HepG2 (cell line): Measurements from ENCODE around the gene XRCC1. TPM values are rescaled to one million over a fixed set of nuclear protein-coding genes. Genes with fewer than 3 reads are reported as not detected.

Experiments
- ATAC-seq: fragments of 200-7000 bp; cut with Tn5 transposase; 3 replicates; pipeline ENCODE4 v1.9.1; 2020; ENCODE audit warnings: mild to moderate bottlenecking, moderate library complexity
- BruUV-seq: library from RNA; stranded (reverse); fragments of 400-500 nt; replicated peaks from 2 replicates; lab custom pipeline; 2021; lab: Mats Ljungman, UMichigan
- CTCF ChIA-PET: fragments of 300-600 bp; formaldehyde crosslinking; extraction: SDS; loops from one replicate; lab custom pipeline; 2021; ENCODE audit warnings: low total read pairs, inconsistent platforms, low intra/inter-chr PET ratio; lab: Yijun Ruan, JAX
- POLR2A ChIA-PET: fragments of 350-600 bp; sonication (Branson Sonifier 250); formaldehyde crosslinking; loops from one replicate; lab custom pipeline; 2020; ENCODE audit warnings: antibody characterized with exemption, inconsistent platforms; lab: Yijun Ruan, JAX
- DNase-seq: peaks from one replicate; pipeline ENCODE4 v3.0.0-alpha.2; 2015; ENCODE audit warnings: low spot score
- FAIRE-seq: peaks from 3 replicates; lab custom pipeline; 2011; peaks lifted over from hg19 to GRCh38; lab: Jason Lieb, UNC
- H2AFZ ChIP-seq: one replicate; pipeline ENCODE4 v1.6.1; 2011; ENCODE audit warnings: low read length, inconsistent platforms
- H3K27ac ChIP-seq: fragments of 300-600 bp; 3 replicates; pipeline ENCODE4 v1.8.0; 2011; ENCODE audit warnings: mixed run types, mild to moderate bottlenecking, mixed read lengths, low read length, inconsistent platforms; ENCODE audit not compliant: insufficient read depth; ENCODE audit errors: extremely low read length
- H3K27me3 ChIP-seq, 2 experiments: fragments of 200-600 bp in 1 of 2; 2 replicates in 1 of 2; 3 replicates in 1 of 2; pipeline versions ENCODE4 v1.6.0 to v1.8.0; 2011; ENCODE audit warnings: low read length in 2 of 2, mild to moderate bottlenecking in 2 of 2, moderate library complexity in 2 of 2, inconsistent platforms in 1 of 2; ENCODE audit not compliant: insufficient read depth in 2 of 2, control insufficient read depth in 1 of 2
- H3K36me3 ChIP-seq, 2 experiments: fragments of 200-600 bp in 1 of 2; replicated peaks in 1 of 2; 2 replicates in 1 of 2; 3 replicates in 1 of 2; pipeline versions ENCODE4 v1.5.1 to v1.8.0; 2011; ENCODE audit warnings: low read length in 2 of 2, inconsistent platforms in 1 of 2; ENCODE audit not compliant: insufficient read depth in 2 of 2, control insufficient read depth in 1 of 2
- H3K4me1 ChIP-seq: 2 replicates; pipeline ENCODE4 v1.5.1; 2012; ENCODE audit warnings: low read length, inconsistent platforms; ENCODE audit not compliant: insufficient read depth
- H3K4me2 ChIP-seq: 2 replicates; pipeline ENCODE4 v1.6.0; 2011; ENCODE audit warnings: low read depth, low read length, inconsistent platforms
- H3K4me3 ChIP-seq, 3 experiments: fragments of 200-600 bp in 1 of 3; sonication (generic), shearing (Covaris generic) in 1 of 3; replicated peaks in 1 of 3; 2 replicates each; pipeline ENCODE4 v1.5.1; 2011 to 2016; ENCODE audit warnings: low read length in 3 of 3, inconsistent platforms in 2 of 3, low read depth in 2 of 3, mild to moderate bottlenecking in 2 of 3, control low read depth in 1 of 3, mixed read lengths in 1 of 3; ENCODE audit not compliant: insufficient read depth in 1 of 3
- H3K79me2 ChIP-seq: one replicate; pipeline ENCODE4 v1.6.1; 2011; ENCODE audit warnings: low read length, inconsistent platforms; ENCODE audit not compliant: insufficient read depth
- H3K9ac ChIP-seq: 2 replicates; pipeline ENCODE4 v1.6.0; 2011; ENCODE audit warnings: mild to moderate bottlenecking, low read depth, low read length, inconsistent platforms; ENCODE audit not compliant: insufficient read depth
- H3K9me3 ChIP-seq: 2 replicates; pipeline ENCODE4 v1.5.1; 2012; ENCODE audit warnings: mild to moderate bottlenecking, low read length
- H4K20me1 ChIP-seq: 2 replicates; pipeline ENCODE4 v1.6.0; 2011; ENCODE audit warnings: inconsistent platforms, mild to moderate bottlenecking, low read length, moderate library complexity; ENCODE audit not compliant: insufficient read depth
- ATF7 ChIP-seq, 2 experiments: fragments of 450-650 bp in 1 of 2; sonication (generic) in 1 of 2; formaldehyde crosslinking in 1 of 2; IDR thresholded peaks; 2 replicates each; pipeline versions ENCODE4 v1.4.0 to v1.6.1; 2016 to 2020; ENCODE audit warnings: antibody characterized with exemption in 1 of 2, mild to moderate bottlenecking in 1 of 2, missing genetic modification reagents in 1 of 2
- FOXP1 ChIP-seq, 2 experiments: fragments of 450-650 bp in 1 of 2; IDR thresholded peaks; 2 replicates each; pipeline ENCODE4 v1.6.1; 2017 to 2018; ENCODE audit warnings: antibody characterized with exemption in 1 of 2
- IRF9 ChIP-seq: sonication (generic); formaldehyde crosslinking; IDR thresholded peaks from 2 replicates; pipeline ENCODE4 v1.8.0; 2022; ENCODE audit warnings: missing genetic modification reagents, mild to moderate bottlenecking, borderline replicate concordance
- MTF2 ChIP-seq: sonication (generic); formaldehyde crosslinking; IDR thresholded peaks from 2 replicates; pipeline ENCODE4 v1.5.0; 2020; ENCODE audit warnings: missing genetic modification reagents, borderline replicate concordance
- SP2 ChIP-seq: sonication (generic); formaldehyde crosslinking; IDR thresholded peaks from 2 replicates; pipeline ENCODE4 v1.5.1; 2020; ENCODE audit warnings: mild to moderate bottlenecking, missing genetic modification reagents
- THAP11 ChIP-seq: IDR thresholded peaks from 2 replicates; pipeline ENCODE4 v1.6.1; 2016; ENCODE audit warnings: missing biosample characterization, missing genetic modification reagents
- ZBTB37 ChIP-seq: sonication (generic); formaldehyde crosslinking; IDR thresholded peaks from 2 replicates; pipeline ENCODE4 v1.4.0; 2020; ENCODE audit warnings: mild to moderate bottlenecking, missing genetic modification reagents
- ZBTB7A ChIP-seq: sonication (generic); formaldehyde crosslinking; IDR thresholded peaks from 2 replicates; pipeline ENCODE4 v1.8.0; 2022; ENCODE audit warnings: mild to moderate bottlenecking, missing genetic modification reagents
- ZNF335 ChIP-seq: sonication (generic); formaldehyde crosslinking; IDR thresholded peaks from 2 replicates; pipeline ENCODE4 v1.4.0; 2020; ENCODE audit warnings: missing genetic modification reagents
- ZNF615 ChIP-seq: sonication (generic); formaldehyde crosslinking; IDR thresholded peaks from 2 replicates; pipeline ENCODE4 v1.5.0; 2020; ENCODE audit warnings: mild to moderate bottlenecking, missing genetic modification reagents, borderline replicate concordance
- ZNF839 ChIP-seq: sonication (generic); formaldehyde crosslinking; IDR thresholded peaks from 2 replicates; pipeline ENCODE4 v1.4.0; 2020; ENCODE audit warnings: missing genetic modification reagents, mild to moderate bottlenecking, borderline replicate concordance
- WGBS: methylation state at CpG from one replicate; pipeline ENCODE4 v1.1.6; 2017; ENCODE audit warnings: low lambda C conversion rate; 5-methylcytosine and 5-hydroxymethylcytosine counted together
- in situ Hi-C: cut with HindIII; loops from 2 replicates; pipeline ENCODE4 v1.10.0; 2017; ENCODE audit warnings: low pct_unique_long_range_greater_than_20kb; ENCODE audit not compliant: extremely low pct_ligation_motif_present
- intact Hi-C: fragments of 100-400 bp; cut with micrococcal nuclease; formaldehyde crosslinking; loops from one replicate; pipeline ENCODE4 v1.10.0; 2022; ENCODE audit not compliant: unreplicated experiment
- polyA plus RNA-seq, 8 experiments: library from polyadenylated mRNA; depleted of rRNA in 3 of 8; stranded (reverse) in 7 of 8; unstranded in 1 of 8; fragments of >200 nt; fragmentation: Illumina TruSeq in 4 of 8; extraction: Trizol in 4 of 8; gene quantifications; 2 replicates each; pipeline versions ENCODE4 v1.2.1 to v1.2.3, GENCODE V29; 2011 to 2016; ENCODE audit warnings: low read depth in 4 of 8, missing spikeins in 1 of 8, mixed read lengths in 1 of 8; ENCODE audit not compliant: insufficient read depth in 1 of 8
- total RNA-seq, 5 experiments: library from RNA; depleted of rRNA; stranded (reverse); fragments of >200 nt; fragmentation: Illumina TruSeq; extraction: Trizol; gene quantifications; 2 replicates each; pipeline ENCODE4 v1.2.3, GENCODE V29; 2016; ENCODE audit warnings: low read depth in 1 of 5

The XRCC1 gene
- total and polyA plus RNA-seq, 2 of the 13 experiments (the other 11 are each of a cell fraction or from before 2014, with no cell fraction given) = 24.7 to 26.3 TPM

- BruUV-seq = no TSS peak
- H3K4me3 ChIP-seq = no peak overlapping the region
- H3K9me3 ChIP-seq = no peaks in the 10 kb centered on the region
- no peak for ATAC-seq
- 47% methylated on average over 2 of the region's 2 CpGs for WGBS
- intact Hi-C loops = no loop called here
- peaks cover 7% of the 10 kb centered on the region for H3K79me2 ChIP-seq
- H3K4me2 ChIP-seq = no peak overlapping the region
- no peaks in the 10 kb centered on the region for H4K20me1 ChIP-seq
- in situ Hi-C loops = no loop called here
- no peak overlapping the region for H3K9ac ChIP-seq
- TF ChIP-seq IRF9 (CRISPR knock-in tag) (no peak), THAP11 (peak; percentile 59; the same call in 1 of the 2 replicates)
- FAIRE-seq = no peak
- DNase-seq = no peak
- peaks cover 24% of the 10 kb centered on the region for H3K4me1 ChIP-seq
- ChIA-PET POLR2A (interaction anchor here (0.6 to 1.0 kb wide), 2 partner anchors 9 to 51 kb away, joined by 4 read pairs; no protein-coding TSS in a partner anchor), CTCF (no interaction called here)
- H3K27ac ChIP-seq = peak overlapping the region; percentile 26
- H3K27me3 ChIP-seq = no peaks in the 10 kb centered on the region; a peak in 1 of 5 replicates
- no peak overlapping the region for H2AFZ ChIP-seq
- H3K36me3 ChIP-seq = peaks cover 0 to 8% of the 10 kb centered on the region in 2 experiments; a peak in 4 of 5 replicates
Observed at GRCh38 chr19:43507880-43508279, 67.4 kb downstream of the XRCC1 start.

GRCh38 chr19:43506629-43507028, 68.7 kb downstream of the XRCC1 start:
- no peak overlapping the region for H3K4me3 ChIP-seq
- H3K9ac ChIP-seq = no peak overlapping the region
- BruUV-seq = no TSS peak
- no peak for FAIRE-seq
- H3K79me2 ChIP-seq = peaks cover 11% of the 10 kb centered on the region
- DNase-seq = no peak
- H4K20me1 ChIP-seq = no peaks in the 10 kb centered on the region
- ATAC-seq = no peak
- intact Hi-C loops (no loop called here), in situ Hi-C loops (no loop called here)
- H3K4me2 ChIP-seq = no peak overlapping the region
- 94% methylated on average over 5 of the region's 5 CpGs for WGBS
- peaks cover 0 to 8% of the 10 kb centered on the region in 2 experiments; a peak in 4 of 5 replicates for H3K36me3 ChIP-seq
- H3K27ac ChIP-seq = no peak overlapping the region
- ChIA-PET CTCF (no interaction called here), POLR2A (no interaction called here)
- H3K27me3 ChIP-seq = no peaks in the 10 kb centered on the region; a peak in 1 of 5 replicates
- H3K4me1 ChIP-seq = peaks cover 34% of the 10 kb centered on the region
- H3K9me3 ChIP-seq = no peaks in the 10 kb centered on the region
- no peak overlapping the region for H2AFZ ChIP-seq
- no peak for TF ChIP-seq ZBTB7A (CRISPR knock-in tag)
- TF ChIP-seq ZNF615 (CRISPR knock-in tag) = no peak
- no peak for TF ChIP-seq MTF2 (CRISPR knock-in tag)
- no peak for TF ChIP-seq SP2
- no peak for TF ChIP-seq FOXP1 (IDR thresholded peaks at IDR 0.05)
- TF ChIP-seq FOXP1 (CRISPR knock-in tag; IDR thresholded peaks at IDR 0.05) = no peak
- no peak for TF ChIP-seq ATF7 (IDR thresholded peaks at IDR 0.05)
- TF ChIP-seq ATF7 (CRISPR knock-in tag; IDR thresholded peaks at IDR 0.05) = no peak
- no peak for TF ChIP-seq ZBTB37
- TF ChIP-seq ZNF839 (CRISPR knock-in tag) = no peak
- TF ChIP-seq ZNF335 (CRISPR knock-in tag) = no peak
- no peak for TF ChIP-seq IRF9 (CRISPR knock-in tag)
